IMR-90 (cell line): ENCODE data around the gene RYR3. TPM values are rescaled to one million over a fixed set of nuclear protein-coding genes. Genes with fewer than 3 reads are reported as not detected.

Source experiments
- ATAC-seq: fragments of 200-7000 bp; cut with Tn5 transposase; 2 replicates; pipeline ENCODE4 v1.9.1; 2020; ENCODE audit warnings: low read depth, mild to moderate bottlenecking, moderate library complexity
- BruUV-seq: library from RNA; stranded (reverse); fragments of 400-500 nt; replicated peaks from 2 replicates; lab custom pipeline; 2021; lab: Mats Ljungman, UMichigan
- CTCF ChIA-PET: fragments of 300-600 bp; formaldehyde crosslinking; extraction: SDS; loops from one replicate; lab custom pipeline; 2021; ENCODE audit warnings: antibody characterized with exemption; lab: Yijun Ruan, JAX
- POLR2A ChIA-PET: fragments of 300-600 bp; sonication (Branson Sonifier 250); formaldehyde crosslinking; loops from one replicate; lab custom pipeline; 2022; ENCODE audit warnings: antibody characterized with exemption; ENCODE audit not compliant: unreplicated experiment; lab: Charles Lee
- DNase-seq: peaks from one replicate; pipeline ENCODE4 v3.0.0; 2013
- H2AFZ ChIP-seq: replicated peaks from 2 replicates; pipeline ENCODE3; 2013; ENCODE audit warnings: low read length, mild to moderate bottlenecking; ENCODE audit not compliant: poor library complexity
- H2AK5ac ChIP-seq: 2 replicates; pipeline ENCODE4 v1.6.1; 2013; ENCODE audit warnings: low read depth, low read length, inconsistent platforms
- H2AK9ac ChIP-seq: replicated peaks from 2 replicates; pipeline ENCODE3; 2013; ENCODE audit warnings: mild to moderate bottlenecking, low read depth, low read length, moderate library complexity; ENCODE audit not compliant: poor library complexity
- H2BK120ac ChIP-seq: 2 replicates; pipeline ENCODE4 v1.6.1; 2013; ENCODE audit warnings: low read depth, low read length, inconsistent platforms
- H2BK15ac ChIP-seq: 3 replicates; pipeline ENCODE4 v1.6.1; 2013; ENCODE audit warnings: low read depth, low read length, inconsistent platforms
- H2BK20ac ChIP-seq: 2 replicates; pipeline ENCODE4 v1.6.1; 2013; ENCODE audit warnings: low read depth, mild to moderate bottlenecking, inconsistent platforms, low read length, moderate library complexity
- H2BK5ac ChIP-seq: 2 replicates; pipeline ENCODE4 v1.6.1; 2013; ENCODE audit warnings: mild to moderate bottlenecking, low read depth, low read length, inconsistent platforms; ENCODE audit not compliant: poor library complexity, severe bottlenecking
- H3K14ac ChIP-seq: replicated peaks from 2 replicates; pipeline ENCODE4 v1.6.1; 2013; ENCODE audit warnings: low read depth, low read length, inconsistent platforms
- H3K18ac ChIP-seq: 2 replicates; pipeline ENCODE4 v1.6.1; 2013; ENCODE audit warnings: low read depth, low read length, control low read depth
- H3K23ac ChIP-seq: 2 replicates; pipeline ENCODE4 v1.6.1; 2013; ENCODE audit warnings: low read depth, low read length, inconsistent platforms
- H3K27ac ChIP-seq: 2 replicates; pipeline ENCODE4 v1.5.1; 2013; ENCODE audit warnings: mild to moderate bottlenecking, control low read depth, low read length; ENCODE audit not compliant: insufficient read depth
- H3K27me3 ChIP-seq: 2 replicates; pipeline ENCODE4 v1.6.1; 2013; ENCODE audit warnings: low read length; ENCODE audit not compliant: control insufficient read depth, insufficient read depth
- H3K36me3 ChIP-seq: 2 replicates; pipeline ENCODE4 v1.6.1; 2013; ENCODE audit warnings: low read length, mixed read lengths; ENCODE audit not compliant: control insufficient read depth, insufficient read depth
- H3K4ac ChIP-seq: 2 replicates; pipeline ENCODE4 v1.6.1; 2013; ENCODE audit warnings: low read depth, low read length, inconsistent platforms
- H3K4me1 ChIP-seq: 2 replicates; pipeline ENCODE4 v1.6.1; 2013; ENCODE audit warnings: low read length, mixed read lengths; ENCODE audit not compliant: control insufficient read depth, insufficient read depth
- H3K4me2 ChIP-seq: 2 replicates; pipeline ENCODE4 v1.6.1; 2013; ENCODE audit warnings: low read depth, mild to moderate bottlenecking, control low read depth, low read length, moderate library complexity
- H3K4me3 ChIP-seq: 2 replicates; pipeline ENCODE4 v1.5.1; 2013; ENCODE audit warnings: low read depth, mild to moderate bottlenecking, control low read depth, low read length, moderate library complexity; ENCODE audit not compliant: insufficient read depth
- H3K56ac ChIP-seq: 2 replicates; pipeline ENCODE4 v1.6.1; 2013; ENCODE audit warnings: low read length, inconsistent platforms; ENCODE audit not compliant: insufficient read depth; ENCODE audit errors: extremely low read depth
- H3K79me1 ChIP-seq, 2 experiments: 2 replicates each; pipeline ENCODE4 v1.6.1; 2013; ENCODE audit warnings: low read length in 2 of 2, inconsistent platforms in 1 of 2, low read depth in 1 of 2
- H3K9ac ChIP-seq: 2 replicates; pipeline ENCODE4 v1.6.1; 2013; ENCODE audit warnings: low read depth, low read length, control low read depth
- H3K9me1 ChIP-seq: 2 replicates; pipeline ENCODE4 v1.6.1; 2013; ENCODE audit warnings: low read length, inconsistent platforms; ENCODE audit not compliant: insufficient read depth
- H3K9me3 ChIP-seq: 2 replicates; pipeline ENCODE4 v1.6.1; 2013; ENCODE audit warnings: low read length; ENCODE audit not compliant: control insufficient read depth, insufficient read depth
- H4K20me1 ChIP-seq: 2 replicates; pipeline ENCODE4 v1.6.1; 2013; ENCODE audit warnings: low read length, inconsistent platforms; ENCODE audit not compliant: insufficient read depth
- H4K5ac ChIP-seq: 2 replicates; pipeline ENCODE4 v1.6.1; 2013; ENCODE audit warnings: mild to moderate bottlenecking, low read depth, low read length, control low read depth
- H4K8ac ChIP-seq, 2 experiments: 2 replicates each; pipeline ENCODE4 v1.6.1; 2013; ENCODE audit warnings: low read depth in 2 of 2, low read length in 2 of 2, control low read depth in 1 of 2, inconsistent platforms in 1 of 2
- H4K91ac ChIP-seq: 2 replicates; pipeline ENCODE4 v1.6.1; 2013; ENCODE audit warnings: low read depth, low read length, inconsistent platforms; ENCODE audit not compliant: insufficient read depth
- CEBPB ChIP-seq: IDR thresholded peaks from 2 replicates; pipeline ENCODE4 v1.6.1; 2012; ENCODE audit warnings: low read depth, low read length, improper control_type of control experiment
- CHD1 ChIP-seq: IDR thresholded peaks from 2 replicates; pipeline ENCODE4 v1.6.1; 2012; ENCODE audit warnings: low read depth, low read length, improper control_type of control experiment
- FOS ChIP-seq: fragments of 150-350 bp; IDR thresholded peaks from 2 replicates; pipeline ENCODE4 v1.6.1; 2016; ENCODE audit warnings: low read depth, low read length
- MAFK ChIP-seq: IDR thresholded peaks from 2 replicates; pipeline ENCODE4 v1.6.1; 2012; ENCODE audit warnings: low read depth, low read length, improper control_type of control experiment
- MAZ ChIP-seq: IDR thresholded peaks from 2 replicates; pipeline ENCODE4 v1.6.1; 2012; ENCODE audit warnings: low read depth, mild to moderate bottlenecking, low read length, improper control_type of control experiment, moderate library complexity, borderline replicate concordance
- NFE2L2 ChIP-seq: fragments of 150-350 bp; IDR thresholded peaks from 2 replicates; pipeline ENCODE4 v1.6.1; 2016; ENCODE audit warnings: low read depth, mild to moderate bottlenecking, low read length
- RAD21 ChIP-seq: IDR thresholded peaks from 2 replicates; pipeline ENCODE4 v1.6.1; 2012; ENCODE audit warnings: low read length, improper control_type of control experiment
- RCOR1 ChIP-seq: IDR thresholded peaks from 2 replicates; pipeline ENCODE4 v1.6.1; 2012; ENCODE audit warnings: mild to moderate bottlenecking, low read length, improper control_type of control experiment; ENCODE audit not compliant: insufficient replicate concordance
- RFX5 ChIP-seq: IDR thresholded peaks from 2 replicates; pipeline ENCODE4 v1.8.0; 2012; ENCODE audit warnings: low read depth, mild to moderate bottlenecking, low read length, moderate library complexity
- SMC3 ChIP-seq: fragments of 150-350 bp; IDR thresholded peaks from 2 replicates; pipeline ENCODE4 v1.6.1; 2016; ENCODE audit warnings: low read depth, mild to moderate bottlenecking, antibody characterized with exemption, low read length, moderate library complexity
- WGBS, 2 experiments: methylation state at CpG; one replicate each; pipeline versions ENCODE4 v1.1.5 to v1.1.7; 2013; ENCODE audit warnings: missing lambda C conversion rate in 2 of 2; ENCODE audit not compliant: insufficient read length in 1 of 2; ENCODE audit errors: extremely low coverage in 2 of 2; 5-methylcytosine and 5-hydroxymethylcytosine counted together
- dilution Hi-C: fragments of 300-500 bp; cut with HindIII; formaldehyde crosslinking; loops from one replicate; pipeline ENCODE4 v1.14.3; 2018; ENCODE audit warnings: low sequenced_read_pairs; ENCODE audit not compliant: unreplicated experiment
- in situ Hi-C: fragments of 300-500 bp; cut with MboI; formaldehyde crosslinking; loops from 3 replicates; pipeline ENCODE4 v1.14.3; 2019; ENCODE audit warnings: low sequenced_read_pairs, inconsistent platforms, mixed read lengths
- intact Hi-C: fragments of 100-400 bp; cut with micrococcal nuclease; formaldehyde crosslinking; loops from 2 replicates; pipeline ENCODE4 v1.10.0; 2022
- polyA plus RNA-seq, 3 experiments: library from polyadenylated mRNA; depleted of rRNA; stranded (reverse); fragments of >200 nt; gene quantifications; 2 replicates each; pipeline ENCODE4 v1.2.3, GENCODE V29; 2012; ENCODE audit warnings: low replicate concordance in 1 of 3
- total RNA-seq: library from RNA; depleted of rRNA; stranded (reverse); fragments of >200 nt; gene quantifications from 2 replicates; pipeline ENCODE4 v1.2.3, GENCODE V29; 2012
- TF ChIP-seq, protein P1 (sequence below): fragments of 150-350 bp; IDR thresholded peaks from 2 replicates; pipeline ENCODE4 v1.6.1; 2016; ENCODE audit warnings: low read depth, mild to moderate bottlenecking, low read length, moderate library complexity, borderline replicate concordance
- TF ChIP-seq, protein P2 (sequence below): conservative IDR thresholded peaks from 2 replicates; pipeline ENCODE4 v1.5.1; 2012; ENCODE audit warnings: mild to moderate bottlenecking, low read depth, low read length, improper control_type of control experiment

RYR3 gene
- total and polyA plus RNA-seq, 2 of the 4 experiments (the other 2 are of a cell fraction) = 0.18 TPM; not detected in 1

DNA sequence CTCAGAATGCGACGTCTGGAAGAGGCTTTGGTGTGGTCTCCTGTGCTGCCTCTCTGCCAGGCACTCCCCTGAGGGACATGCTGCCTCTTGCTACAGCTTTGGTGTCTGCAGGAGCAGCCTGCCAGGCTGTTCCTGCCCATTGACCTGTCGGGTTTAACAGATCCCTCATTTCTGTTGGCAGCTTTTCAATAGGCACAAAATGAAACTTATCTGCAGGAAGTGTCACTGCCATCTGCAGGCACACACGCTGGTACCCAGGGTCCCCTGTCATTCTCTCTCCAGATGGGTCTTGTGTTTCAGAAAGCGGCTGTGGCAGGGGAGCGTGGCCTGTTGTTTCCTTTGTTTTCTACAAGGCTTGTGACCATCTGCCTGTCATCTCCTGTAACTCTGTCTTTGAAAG, 329.2 kb downstream of the RYR3 start:
- no peak overlapping the region for H4K91ac ChIP-seq
- no peak overlapping the region for H2BK15ac ChIP-seq
- H2BK5ac ChIP-seq = no peak overlapping the region
- H3K56ac ChIP-seq = no peak overlapping the region
- H4K20me1 ChIP-seq = no peaks in the 10 kb centered on the region
- no peak overlapping the region for H3K27ac ChIP-seq
- no peak overlapping the region for H2AK5ac ChIP-seq
- H4K8ac ChIP-seq = no peak overlapping the region
- H3K4me2 ChIP-seq = no peak overlapping the region
- ChIA-PET CTCF (no interaction called here), POLR2A (no interaction called here)
- ATAC-seq = no peak
- peaks cover 6% of the 10 kb centered on the region for H3K27me3 ChIP-seq
- H3K14ac ChIP-seq = no peak overlapping the region
- no peak overlapping the region for H2BK20ac ChIP-seq
- H3K23ac ChIP-seq = no peak overlapping the region
- no peak overlapping the region for H2AFZ ChIP-seq
- 9% methylated on average over 3 of the region's 6 CpGs; no CpG with 5 or more reads in 1 of the 2 experiments for WGBS, 2 experiments
- in situ Hi-C loops (no loop called here), dilution Hi-C loops (no loop called here), intact Hi-C loops (no loop called here)
- DNase-seq = no peak
- H3K4ac ChIP-seq = no peak overlapping the region
- H4K5ac ChIP-seq = no peak overlapping the region
- H3K36me3 ChIP-seq = no peaks in the 10 kb centered on the region
- H3K4me3 ChIP-seq = no peak overlapping the region
- H2AK9ac ChIP-seq = no peak overlapping the region
- no peak overlapping the region for H2BK120ac ChIP-seq
- H3K79me1 ChIP-seq = no peaks in the 10 kb centered on the region
- H3K4me1 ChIP-seq = no peaks in the 10 kb centered on the region
- no peak overlapping the region for H3K18ac ChIP-seq
- TF ChIP-seq RCOR1 (no peak), CHD1 (no peak), MAFK (no peak), RFX5 (no peak), NFE2L2 (no peak), CEBPB (no peak), SMC3 (no peak), MAZ (no peak), RAD21 (no peak), FOS (no peak)
- TF ChIP-seq, protein P1, sequence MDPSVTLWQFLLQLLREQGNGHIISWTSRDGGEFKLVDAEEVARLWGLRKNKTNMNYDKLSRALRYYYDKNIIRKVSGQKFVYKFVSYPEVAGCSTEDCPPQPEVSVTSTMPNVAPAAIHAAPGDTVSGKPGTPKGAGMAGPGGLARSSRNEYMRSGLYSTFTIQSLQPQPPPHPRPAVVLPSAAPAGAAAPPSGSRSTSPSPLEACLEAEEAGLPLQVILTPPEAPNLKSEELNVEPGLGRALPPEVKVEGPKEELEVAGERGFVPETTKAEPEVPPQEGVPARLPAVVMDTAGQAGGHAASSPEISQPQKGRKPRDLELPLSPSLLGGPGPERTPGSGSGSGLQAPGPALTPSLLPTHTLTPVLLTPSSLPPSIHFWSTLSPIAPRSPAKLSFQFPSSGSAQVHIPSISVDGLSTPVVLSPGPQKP = no peak
- TF ChIP-seq, protein P2, sequence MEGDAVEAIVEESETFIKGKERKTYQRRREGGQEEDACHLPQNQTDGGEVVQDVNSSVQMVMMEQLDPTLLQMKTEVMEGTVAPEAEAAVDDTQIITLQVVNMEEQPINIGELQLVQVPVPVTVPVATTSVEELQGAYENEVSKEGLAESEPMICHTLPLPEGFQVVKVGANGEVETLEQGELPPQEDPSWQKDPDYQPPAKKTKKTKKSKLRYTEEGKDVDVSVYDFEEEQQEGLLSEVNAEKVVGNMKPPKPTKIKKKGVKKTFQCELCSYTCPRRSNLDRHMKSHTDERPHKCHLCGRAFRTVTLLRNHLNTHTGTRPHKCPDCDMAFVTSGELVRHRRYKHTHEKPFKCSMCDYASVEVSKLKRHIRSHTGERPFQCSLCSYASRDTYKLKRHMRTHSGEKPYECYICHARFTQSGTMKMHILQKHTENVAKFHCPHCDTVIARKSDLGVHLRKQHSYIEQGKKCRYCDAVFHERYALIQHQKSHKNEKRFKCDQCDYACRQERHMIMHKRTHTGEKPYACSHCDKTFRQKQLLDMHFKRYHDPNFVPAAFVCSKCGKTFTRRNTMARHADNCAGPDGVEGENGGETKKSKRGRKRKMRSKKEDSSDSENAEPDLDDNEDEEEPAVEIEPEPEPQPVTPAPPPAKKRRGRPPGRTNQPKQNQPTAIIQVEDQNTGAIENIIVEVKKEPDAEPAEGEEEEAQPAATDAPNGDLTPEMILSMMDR = no peak
- no peaks in the 10 kb centered on the region for H3K9me3 ChIP-seq
- H3K9me1 ChIP-seq = no peaks in the 10 kb centered on the region
- no peak overlapping the region for H3K9ac ChIP-seq
- no TSS peak for BruUV-seq
